CD4-positive, alpha-beta memory T cell (primary cell): ENCODE data around the gene RNGTT. TPM values are rescaled to one million over a fixed set of nuclear protein-coding genes. Genes with fewer than 3 reads are reported as not detected.
"Not testable (repeated sequence)": the region's sequence is repeated elsewhere in the genome, so short reads cannot be mapped to it uniquely, and the experiment has no call there.

Experiments
- CTCF ChIA-PET: fragments of 350-600 bp; sonication (Branson Sonifier 250); formaldehyde crosslinking; loops from one replicate; lab custom pipeline; 2021; ENCODE audit warnings: inconsistent platforms; ENCODE audit not compliant: partially characterized antibody; lab: Charles Lee
- POLR2A ChIA-PET: fragments of 350-600 bp; sonication (Branson Sonifier 250); formaldehyde crosslinking; loops from one replicate; lab custom pipeline; 2021; ENCODE audit not compliant: partially characterized antibody; lab: Charles Lee
- DNase-seq, 5 donors: peaks; one replicate each; pipeline versions ENCODE4 v3.0.0 to v3.0.0-alpha.2; 2020 to 2022; ENCODE audit warnings: mixed read lengths in 1 of 5
- H3K27ac ChIP-seq: one replicate; pipeline ENCODE4 v1.7.0; 2013; ENCODE audit warnings: low read depth, low read length
- H3K27me3 ChIP-seq: 2 replicates; pipeline ENCODE4 v1.7.0; 2013; ENCODE audit warnings: mild to moderate bottlenecking, low read length, moderate library complexity; ENCODE audit not compliant: insufficient read depth
- H3K36me3 ChIP-seq: 2 replicates; pipeline ENCODE4 v1.7.0; 2013; ENCODE audit warnings: mild to moderate bottlenecking, low read length, moderate library complexity; ENCODE audit not compliant: insufficient read depth
- H3K4me1 ChIP-seq: 2 replicates; pipeline ENCODE4 v1.7.0; 2013; ENCODE audit warnings: mild to moderate bottlenecking, low read length, moderate library complexity; ENCODE audit not compliant: insufficient read depth
- H3K4me3 ChIP-seq, 2 donors: one replicate each; pipeline ENCODE4 v1.7.0; 2013; ENCODE audit warnings: low read length in 2 of 2, mild to moderate bottlenecking in 1 of 2
- H3K9me3 ChIP-seq, 2 donors: one replicate each; pipeline ENCODE4 v1.7.0; 2013; ENCODE audit warnings: low read length in 2 of 2, control low read depth in 1 of 2; ENCODE audit not compliant: control insufficient read depth in 1 of 2
- H3K27ac Mint-ChIP-seq, 7 donors: one replicate each; pipeline ENCODE4 v1.8.0; 2020 to 2021; ENCODE audit warnings: mixed read lengths in 7 of 7, mild to moderate bottlenecking in 6 of 7, inconsistent platforms in 3 of 7, moderate library complexity in 3 of 7
- H3K27me3 Mint-ChIP-seq, 2 donors: one replicate each; pipeline ENCODE4 v1.8.0; 2020 to 2021; ENCODE audit warnings: mixed read lengths in 2 of 2
- H3K36me3 Mint-ChIP-seq, 2 donors: one replicate each; pipeline ENCODE4 v1.8.0; 2020 to 2021; ENCODE audit warnings: mixed read lengths in 2 of 2, inconsistent platforms in 1 of 2, mild to moderate bottlenecking in 1 of 2
- H3K4me1 Mint-ChIP-seq, 4 donors: one replicate each; pipeline ENCODE4 v1.8.0; 2020 to 2021; ENCODE audit warnings: mixed read lengths in 4 of 4, mild to moderate bottlenecking in 1 of 4
- H3K4me3 Mint-ChIP-seq, 8 donors: one replicate each; pipeline ENCODE4 v1.8.0; 2020 to 2021; ENCODE audit warnings: mixed read lengths in 8 of 8, mild to moderate bottlenecking in 7 of 8, moderate library complexity in 6 of 8, inconsistent platforms in 3 of 8
- H3K9me3 Mint-ChIP-seq, 8 donors: one replicate each; pipeline ENCODE4 v1.8.0; 2020 to 2021; ENCODE audit warnings: mixed read lengths in 8 of 8, mild to moderate bottlenecking in 5 of 8, inconsistent platforms in 3 of 8, moderate library complexity in 1 of 8
- intact Hi-C: fragments of 100-400 bp; cut with micrococcal nuclease; formaldehyde crosslinking; loops from one replicate; pipeline ENCODE4 v1.15.1; 2023
- polyA plus RNA-seq, 2 donors: library from polyadenylated mRNA; unstranded; fragments of 300-500 nt; fragmentation: Illumina TruSeq; gene quantifications; one replicate each; pipeline ENCODE4 v1.2.3, GENCODE V29; 2021
- total RNA-seq, 2 experiments: library from RNA; stranded (reverse); gene quantifications; one replicate each; pipeline ENCODE4 v1.2.3, GENCODE V29; 2021

RNGTT gene
- total and polyA plus RNA-seq, 4 experiments from 2014 or later, result 17.3 to 21.8 (median 19.1) TPM

GRCh38 chr6:88953550-88954386 is 9.7 kb downstream of the RNGTT start:
- H3K27ac Mint-ChIP-seq, result peak overlapping the region in 1 of 7 donors; percentile 31
- no peak overlapping the region for H3K27ac ChIP-seq
- no peaks in the 10 kb centered on the region for H3K27me3 ChIP-seq
- no peak overlapping the region for H3K4me3 Mint-ChIP-seq
- peaks cover 0 to 5% of the 10 kb centered on the region in 2 donors for H3K9me3 ChIP-seq
- H3K9me3 Mint-ChIP-seq, result peaks cover 0 to 27% (median 20%) of the 10 kb centered on the region in 8 donors
- POLR2A ChIA-PET, result interaction anchor here (1.0 kb wide), 1 partner anchor 10 kb away, joined by 3 read pairs; the partner anchor contains the start of gene RNGTT
- CTCF ChIA-PET, result interaction anchor here (1.1 kb wide), 1 partner anchor 127 kb away, joined by 3 read pairs; the partner anchor contains the start of gene PNRC1
- H3K4me1 ChIP-seq, result peaks cover 6% of the 10 kb centered on the region
- H3K36me3 Mint-ChIP-seq, result peaks cover 40 to 47% of the 10 kb centered on the region in 2 donors
- H3K4me3 ChIP-seq, result no peak overlapping the region
- no peak for DNase-seq
- no peaks in the 10 kb centered on the region for H3K36me3 ChIP-seq
- no peaks in the 10 kb centered on the region for H3K27me3 Mint-ChIP-seq
- intact Hi-C loops, result no loop called here
- H3K4me1 Mint-ChIP-seq, result peaks cover 32 to 45% (median 39%) of the 10 kb centered on the region in 4 donors

- no peaks in the 10 kb centered on the region for H3K36me3 ChIP-seq
- no peak for DNase-seq
- H3K4me3 Mint-ChIP-seq, result no peak overlapping the region
- peaks cover 0 to 27% (median 20%) of the 10 kb centered on the region in 8 donors for H3K9me3 Mint-ChIP-seq
- peaks cover 19 to 29% (median 25%) of the 10 kb centered on the region in 4 donors for H3K4me1 Mint-ChIP-seq
- no peaks in the 10 kb centered on the region for H3K27me3 ChIP-seq
- peak overlapping the region in 1 of 7 donors; percentile 1 for H3K27ac Mint-ChIP-seq
- intact Hi-C loops, result no loop called here
- H3K27me3 Mint-ChIP-seq, result no peaks in the 10 kb centered on the region
- H3K4me1 ChIP-seq, result no peaks in the 10 kb centered on the region
- no peak overlapping the region for H3K4me3 ChIP-seq
- ChIA-PET CTCF (no interaction called here), POLR2A (no interaction called here)
- H3K36me3 Mint-ChIP-seq, result peaks cover 38 to 47% of the 10 kb centered on the region in 2 donors
- peaks cover 0 to 5% of the 10 kb centered on the region in 2 donors for H3K9me3 ChIP-seq
- H3K27ac ChIP-seq, result no peak overlapping the region
Measured at GRCh38 chr6:88952065-88952704, 11.2 kb downstream of the RNGTT start.

GRCh38 chr6:88945415-88946008 is 17.9 kb downstream of the RNGTT start:
- CTCF ChIA-PET, result interaction anchor here (1.5 kb wide), 1 partner anchor 27 kb away, joined by 3 read pairs; no protein-coding TSS in a partner anchor
- no peak overlapping the region for H3K27ac ChIP-seq
- H3K4me1 ChIP-seq, result no peaks in the 10 kb centered on the region
- DNase-seq, result no peak
- Mint-ChIP-seq H3K9me3 (no peaks in the 10 kb centered on the region), H3K27ac (no peak overlapping the region), H3K36me3 (peaks cover 8% of the 10 kb centered on the region in 2 donors), H3K4me3 (no peak overlapping the region), H3K27me3 (no peaks in the 10 kb centered on the region), H3K4me1 (peaks cover 0 to 8% (median 5%) of the 10 kb centered on the region in 4 donors)
- intact Hi-C loops, result no loop called here
- no peaks in the 10 kb centered on the region for H3K9me3 ChIP-seq
- H3K27me3 ChIP-seq, result no peaks in the 10 kb centered on the region
- POLR2A ChIA-PET, result no interaction called here
- H3K4me3 ChIP-seq, result no peak overlapping the region
- H3K36me3 ChIP-seq, result no peaks in the 10 kb centered on the region

GRCh38 chr6:88933521-88933920 is 29.9 kb downstream of the RNGTT start:
- Mint-ChIP-seq H3K27me3 (no peaks in the 10 kb centered on the region), H3K4me1 (peaks cover 0 to 2% (median 0%) of the 10 kb centered on the region in 4 donors), H3K36me3 (peaks cover 66 to 83% of the 10 kb centered on the region in 2 donors), H3K27ac (no peak overlapping the region), H3K9me3 (peaks cover 3 to 39% (median 23%) of the 10 kb centered on the region in 8 donors), H3K4me3 (no peak overlapping the region)
- DNase-seq, result no peak
- CTCF ChIA-PET, result no interaction called here
- intact Hi-C loops, result no loop called here
- peaks cover 0 to 5% of the 10 kb centered on the region in 2 donors for H3K9me3 ChIP-seq
- H3K27me3 ChIP-seq, result no peaks in the 10 kb centered on the region
- H3K36me3 ChIP-seq, result no peaks in the 10 kb centered on the region
- H3K4me1 ChIP-seq, result no peaks in the 10 kb centered on the region
- no peak overlapping the region for H3K27ac ChIP-seq
- no peak overlapping the region for H3K4me3 ChIP-seq
- POLR2A ChIA-PET, result no interaction called here

- H3K27me3 Mint-ChIP-seq, H3K9me3 ChIP-seq, CTCF ChIA-PET, intact Hi-C loops, DNase-seq, H3K4me3 ChIP-seq, H3K36me3 ChIP-seq, H3K27ac ChIP-seq, H3K4me1 Mint-ChIP-seq, POLR2A ChIA-PET, H3K27me3 ChIP-seq, H3K4me1 ChIP-seq: not testable (repeated sequence)
- Mint-ChIP-seq H3K36me3 (peaks cover 59 to 73% of the 10 kb centered on the region in 2 donors), H3K9me3 (peaks cover 3 to 38% (median 22%) of the 10 kb centered on the region in 8 donors), H3K4me3 (peak overlapping the region in 1 of 8 donors; percentile 2), H3K27ac (peak overlapping the region in 1 of 7 donors; percentile 32)
Measured at GRCh38 chr6:88932019-88932418, 31.4 kb downstream of the RNGTT start.

GRCh38 chr6:88922775-88923548 is 40.5 kb downstream of the RNGTT start:
- Histone ChIP-seq H3K36me3 (no peaks in the 10 kb centered on the region), H3K27me3 (no peaks in the 10 kb centered on the region), H3K9me3 (no peaks in the 10 kb centered on the region), H3K4me3 (no peak overlapping the region), H3K4me1 (no peaks in the 10 kb centered on the region), H3K27ac (no peak overlapping the region)
- no peaks in the 10 kb centered on the region for H3K9me3 Mint-ChIP-seq
- H3K27me3 Mint-ChIP-seq, result no peaks in the 10 kb centered on the region
- H3K4me3 Mint-ChIP-seq, result no peak overlapping the region
- POLR2A ChIA-PET, result no interaction called here
- peaks cover 39% of the 10 kb centered on the region in 2 donors for H3K36me3 Mint-ChIP-seq
- DNase-seq, result no peak
- H3K4me1 Mint-ChIP-seq, result peaks cover 0 to 5% (median under 1%) of the 10 kb centered on the region in 4 donors
- CTCF ChIA-PET, result no interaction called here
- intact Hi-C loops, result no loop called here
- no peak overlapping the region for H3K27ac Mint-ChIP-seq
